GM19467 (cell line): Measurements from ENCODE around the gene MBOAT7.
"Not testable (repeated sequence)": the region's sequence is repeated elsewhere in the genome, so short reads cannot be mapped to it uniquely, and the experiment has no call there.

Source experiments
- ATAC-seq: cut with Tn5 transposase; IDR thresholded peaks from one replicate; pipeline ENCODE4 v1.9.1; 2021; ENCODE audit warnings: mild to moderate bottlenecking, moderate library complexity; ENCODE audit not compliant: unreplicated experiment

Gene MBOAT7

DNA sequence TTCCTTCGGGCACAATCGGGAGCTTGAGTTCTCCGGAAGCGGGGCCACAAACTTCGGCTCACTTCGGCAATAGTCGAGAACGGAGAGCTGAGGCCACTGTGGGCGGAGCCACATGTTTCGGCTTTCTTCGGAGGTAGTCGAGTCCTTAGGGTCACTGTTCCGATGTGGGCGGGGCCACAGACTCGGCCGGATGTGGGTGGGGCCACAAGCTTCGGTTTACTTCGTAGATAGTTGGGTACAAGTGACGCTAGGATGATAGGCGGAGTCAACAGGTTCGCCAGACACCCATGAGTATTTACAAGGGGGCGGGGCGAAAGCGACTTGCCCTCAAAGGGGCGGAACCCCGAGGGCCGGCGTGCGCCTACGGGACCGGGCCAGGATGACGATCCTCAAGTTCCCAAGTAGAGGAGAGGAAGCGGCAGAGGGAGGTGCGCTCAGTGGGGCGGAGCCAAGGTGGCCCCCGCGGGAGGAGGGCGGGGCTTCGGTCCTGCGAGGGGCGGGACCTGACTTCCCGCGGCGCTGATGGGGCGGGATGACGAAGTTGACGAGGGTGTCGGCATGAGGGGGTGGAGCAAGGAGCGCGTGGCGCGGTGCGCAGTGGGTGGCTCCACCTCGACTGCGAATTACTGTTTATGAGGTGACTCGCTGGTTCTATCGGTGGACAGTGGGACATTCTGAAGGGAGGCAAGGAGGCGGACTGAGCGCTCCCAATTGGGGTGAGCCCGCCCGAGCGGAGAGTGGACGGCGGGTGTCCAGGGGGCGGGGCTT lies 539 bp upstream of the MBOAT7 start:
- ATAC-seq = peak; percentile 43

DNA sequence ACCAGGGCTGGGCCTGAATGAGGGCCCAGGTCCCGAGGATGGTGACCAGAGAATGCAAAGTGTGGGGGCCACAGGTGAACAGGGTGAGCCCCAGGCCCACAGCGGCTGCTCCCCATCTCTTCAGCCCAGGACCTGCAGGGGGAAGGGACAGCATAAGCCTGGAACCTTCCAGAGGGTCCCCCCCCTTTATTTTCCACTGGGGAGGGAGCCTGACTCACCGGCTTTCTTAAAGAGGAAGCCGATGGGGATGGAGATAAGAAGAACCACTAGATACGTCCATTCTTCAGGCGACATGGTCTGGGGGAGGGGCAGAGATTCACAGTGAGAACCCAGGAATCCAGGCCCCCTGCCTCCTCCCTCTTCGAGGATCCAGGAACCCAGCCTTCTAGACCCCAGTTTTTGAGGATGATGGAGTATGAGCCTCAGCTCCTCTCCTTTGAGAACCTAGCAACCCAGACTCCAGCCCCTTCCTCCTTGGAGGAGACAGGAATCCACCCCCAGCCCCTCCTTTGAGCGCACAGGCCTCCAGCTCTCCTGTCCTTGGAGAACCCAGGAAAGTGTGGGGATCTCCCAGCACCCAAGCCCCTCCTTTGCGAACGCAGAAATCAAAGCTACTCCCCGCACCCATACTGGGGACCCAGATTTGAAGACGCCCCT lies 1.0 kb downstream of the MBOAT7 start:
- ATAC-seq = no peak

DNA sequence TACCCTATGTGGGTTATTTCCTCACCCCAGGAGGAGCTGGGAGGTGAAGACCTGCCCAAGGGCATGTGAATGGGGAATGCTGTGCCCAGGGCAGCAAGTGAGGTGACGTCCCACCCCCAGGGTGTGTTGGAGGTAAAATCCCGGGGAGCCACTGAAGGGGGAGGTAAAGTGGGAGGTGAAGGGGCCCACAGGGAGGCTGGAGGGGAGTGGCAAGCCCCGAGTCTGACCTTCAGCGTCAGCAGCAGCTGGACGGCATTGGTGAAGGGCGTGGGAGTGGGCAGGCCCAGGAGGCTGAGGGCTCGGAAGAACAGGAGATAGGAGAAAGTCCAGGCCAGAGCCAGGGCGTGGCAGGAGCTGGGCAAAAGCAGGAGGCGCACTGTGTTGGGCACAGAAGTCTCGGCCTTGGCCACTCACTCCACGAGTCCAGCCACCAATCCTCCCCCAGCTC lies 2.4 kb downstream of the MBOAT7 start:
- ATAC-seq = no peak

DNA sequence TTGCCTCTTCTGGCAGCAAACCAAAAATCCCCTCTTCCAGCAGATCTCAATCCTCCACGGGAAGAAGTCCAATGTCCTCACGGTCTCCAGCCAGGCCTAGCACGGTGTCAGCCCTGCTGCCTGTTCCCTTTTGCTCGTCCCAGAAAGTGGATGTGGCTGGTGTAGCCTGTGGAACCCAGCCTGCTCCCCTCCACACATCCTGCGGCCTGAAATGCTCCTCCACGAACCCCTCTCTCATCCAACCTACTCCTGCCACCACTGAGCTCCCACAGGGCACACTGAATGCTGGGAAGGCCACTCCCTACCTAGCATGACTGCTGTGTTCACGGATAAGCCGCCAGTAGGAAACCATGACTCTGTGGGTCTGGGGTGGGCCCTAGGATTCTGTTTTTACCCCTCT lies 3.0 kb downstream of the MBOAT7 start:
- ATAC-seq = no peak

DNA sequence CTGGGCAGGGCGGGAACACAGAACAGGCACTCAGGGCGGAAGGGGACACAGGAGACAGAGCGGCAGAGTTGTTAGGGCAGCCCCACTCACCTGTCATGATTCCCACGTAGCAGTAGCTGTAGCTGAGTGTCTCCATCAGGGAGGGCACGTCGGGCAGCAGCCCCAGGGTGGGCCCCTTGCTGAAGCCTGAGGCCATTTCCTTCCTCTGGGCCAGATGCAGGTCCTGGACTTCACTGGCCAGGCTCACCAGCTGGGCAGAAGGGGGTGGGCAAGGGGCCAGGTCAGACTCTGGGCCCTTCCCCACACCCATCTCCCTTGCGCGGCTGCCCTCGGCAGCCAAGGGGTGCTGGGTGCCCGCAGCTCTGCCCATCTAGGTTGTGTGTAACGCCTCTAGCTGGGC lies 5.9 kb downstream of the MBOAT7 start:
- ATAC-seq = no peak

DNA sequence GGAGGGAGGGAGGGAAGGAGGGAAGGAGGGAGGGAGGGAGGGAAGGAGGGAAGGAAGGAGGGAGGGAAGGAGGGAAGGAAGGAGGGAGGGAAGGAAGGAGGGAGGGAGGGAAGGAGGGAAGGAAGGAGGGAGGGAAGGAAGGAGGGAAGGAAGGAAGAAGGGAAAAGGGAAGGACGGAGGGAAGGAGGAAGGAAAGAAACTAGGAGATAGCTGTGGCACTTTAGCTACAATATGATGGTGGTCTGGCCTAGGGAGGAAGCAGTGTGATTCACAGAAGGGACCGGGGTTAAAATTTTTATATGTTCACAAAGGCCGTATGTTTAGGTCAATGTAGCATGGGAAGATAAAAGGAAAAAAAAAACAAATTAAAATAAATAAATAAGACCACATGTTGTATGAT lies 7.5 kb downstream of the MBOAT7 start:
- ATAC-seq = not testable (repeated sequence)

DNA sequence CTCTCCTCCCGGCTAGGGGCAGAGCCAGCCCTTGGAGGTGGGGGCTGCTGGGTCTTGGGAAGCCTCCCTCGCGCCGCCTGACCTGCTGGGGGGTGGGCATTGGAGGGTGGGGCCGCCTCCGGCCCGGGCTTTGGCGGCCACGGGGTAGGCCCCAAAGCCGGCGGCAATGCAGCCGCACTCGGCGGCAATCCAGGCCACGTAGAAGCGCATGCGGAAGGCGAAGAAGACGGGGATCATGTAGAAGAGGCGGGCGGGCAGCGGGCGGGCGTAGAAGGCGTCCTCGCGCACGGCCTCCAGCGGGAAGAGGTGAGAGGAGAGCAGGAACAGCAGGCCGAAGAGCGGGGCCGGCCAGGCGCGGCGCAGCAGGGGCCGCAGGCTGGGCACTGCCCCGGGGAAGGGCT lies 8.7 kb downstream of the MBOAT7 start:
- no peak for ATAC-seq

DNA sequence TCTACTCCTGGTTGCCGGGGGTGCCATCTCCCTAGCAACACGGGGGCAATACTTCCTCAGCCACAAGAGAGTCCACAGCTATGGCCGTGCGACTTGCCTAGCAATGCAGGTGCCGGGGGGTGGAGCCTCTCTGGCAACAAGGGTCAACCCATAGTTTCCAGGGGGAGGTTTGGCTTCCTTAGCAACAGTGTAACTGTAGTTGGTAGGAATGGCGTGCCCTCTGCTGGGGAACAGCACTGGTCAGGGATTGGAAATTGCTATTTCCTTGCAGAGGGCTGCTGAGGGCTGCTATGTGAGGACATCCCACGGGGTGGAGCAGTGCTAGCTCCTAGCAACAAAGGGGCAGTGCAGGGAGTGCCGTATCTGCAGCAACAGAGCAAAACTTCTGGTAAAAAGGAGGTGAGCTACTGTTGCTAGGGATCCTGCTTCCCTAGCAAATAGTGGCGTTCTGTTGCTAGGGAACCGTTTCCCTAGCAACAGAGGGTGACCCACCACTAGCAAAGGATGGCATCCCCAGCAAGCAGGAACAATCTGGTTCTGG lies 9.4 kb downstream of the MBOAT7 start:
- ATAC-seq = no peak

DNA sequence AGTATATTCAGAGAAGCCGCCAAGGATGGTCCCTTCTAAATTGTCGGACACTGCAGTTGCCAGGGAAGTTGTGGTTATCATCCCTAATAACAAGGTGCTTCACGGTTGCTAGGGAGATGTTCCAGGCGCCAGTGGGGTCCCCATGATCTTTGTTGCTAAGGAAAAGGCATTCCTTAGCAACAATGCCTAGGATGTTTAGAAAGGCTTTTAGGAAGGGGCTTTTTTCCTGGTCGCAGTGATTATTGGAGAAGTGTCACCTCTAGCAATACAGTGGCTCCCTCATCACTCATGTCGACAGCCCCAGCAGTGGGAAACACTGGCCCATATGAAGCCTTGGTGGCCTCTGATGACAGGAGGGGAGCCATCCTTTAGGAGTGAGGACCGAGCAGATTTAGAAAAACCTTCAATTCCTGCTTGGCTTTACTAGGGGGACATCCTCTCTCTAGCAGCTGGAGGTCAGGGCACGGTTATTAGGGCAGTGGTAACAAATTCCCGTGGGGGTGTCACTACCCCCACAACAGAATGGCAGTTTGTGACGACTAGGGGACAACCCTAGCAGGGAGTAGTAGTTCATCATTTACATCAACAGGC lies 10.0 kb downstream of the MBOAT7 start:
- ATAC-seq = no peak

DNA sequence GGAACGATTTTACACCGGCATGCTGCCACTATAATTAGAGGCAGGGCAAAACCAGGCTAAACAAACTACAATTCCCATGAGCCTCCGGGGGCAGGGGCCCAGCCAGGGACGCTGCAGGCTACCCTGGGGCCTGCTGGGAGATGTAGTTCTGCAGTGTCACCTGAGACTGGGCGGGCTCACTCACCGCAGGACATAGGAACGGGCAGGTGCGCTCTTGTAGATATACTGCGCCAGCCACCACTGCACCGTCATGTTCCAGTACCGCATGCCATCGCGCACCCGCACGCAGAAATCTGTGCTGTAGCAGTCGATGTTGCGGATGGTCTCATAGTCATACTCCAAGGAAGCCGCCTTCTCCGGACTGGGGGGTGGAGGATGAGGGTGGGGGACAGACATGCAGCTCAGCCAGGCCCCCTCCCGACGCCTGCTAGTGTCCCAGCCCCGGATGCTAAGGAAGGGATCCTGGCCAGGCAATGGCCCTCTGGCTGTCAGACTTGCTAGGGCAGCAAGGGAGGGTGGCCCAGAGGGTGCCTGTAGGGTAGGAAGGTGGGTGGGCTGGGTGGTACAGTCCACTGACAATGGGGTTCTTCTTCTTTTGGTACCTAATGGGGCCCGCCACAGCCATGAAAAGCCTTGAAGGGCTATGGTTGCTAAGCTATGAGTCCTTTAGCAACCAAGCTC lies 10.7 kb downstream of the MBOAT7 start:
- ATAC-seq = no peak

DNA sequence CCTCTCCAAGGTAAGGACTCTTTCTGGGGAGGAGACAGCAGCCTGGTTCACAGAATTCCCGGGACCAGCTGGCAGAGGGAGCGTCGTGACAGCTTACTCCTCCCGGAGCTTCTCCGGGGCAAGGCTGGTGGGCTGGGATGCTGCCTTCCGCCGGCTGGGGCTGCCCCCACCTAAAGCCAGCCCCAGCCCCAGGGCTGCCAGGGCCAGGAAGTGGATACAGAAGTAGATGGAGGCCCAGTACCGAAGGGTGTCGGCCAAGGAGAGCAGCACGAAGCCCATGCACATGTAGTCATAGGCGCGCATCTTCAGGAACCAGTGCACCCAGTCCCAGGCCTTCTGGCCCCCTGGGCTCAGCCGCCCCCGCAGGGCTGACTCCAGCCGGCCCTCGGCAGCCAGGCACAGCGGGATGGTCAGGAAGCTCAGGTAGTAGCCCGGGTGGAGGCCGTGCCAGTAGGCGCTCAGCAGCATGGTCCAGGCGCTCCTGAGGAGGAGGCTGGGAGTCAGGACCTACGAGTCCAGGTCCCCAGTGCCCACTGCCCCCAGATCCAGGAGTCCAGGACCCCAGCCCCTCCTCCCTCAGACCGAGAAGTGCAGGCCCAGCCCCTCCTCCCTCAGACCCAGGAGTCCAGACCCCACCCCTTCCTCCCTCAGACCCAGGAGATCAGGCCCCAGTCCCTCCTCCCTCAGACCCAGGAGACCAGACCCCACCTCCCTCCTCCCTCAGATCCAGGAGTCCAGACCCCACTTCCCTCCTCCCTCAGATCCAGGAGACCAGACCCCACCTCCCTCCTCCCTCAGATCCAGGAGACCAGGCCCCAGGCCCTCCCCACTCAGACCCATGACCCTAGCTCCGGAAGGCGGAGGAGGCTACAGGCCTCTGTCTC lies 15.2 kb downstream of the MBOAT7 start:
- ATAC-seq = no peak

DNA sequence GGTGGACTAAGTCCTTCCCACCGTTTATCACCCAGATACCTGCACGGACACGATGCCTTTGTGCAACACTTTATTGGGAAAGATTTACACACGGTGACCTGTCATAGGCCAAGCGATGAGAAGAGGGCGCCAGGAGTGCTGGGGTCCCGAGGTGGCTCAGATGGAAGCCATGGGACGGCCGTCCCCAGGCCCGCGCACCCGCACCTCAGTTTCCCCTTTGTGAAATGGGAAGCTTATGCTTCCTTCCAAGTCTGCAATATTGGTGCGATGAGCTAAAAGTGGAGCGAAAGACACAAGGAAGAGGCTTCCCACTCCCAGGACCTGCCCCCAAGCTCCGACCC lies 16.1 kb downstream of the MBOAT7 start:
- ATAC-seq = no peak

DNA sequence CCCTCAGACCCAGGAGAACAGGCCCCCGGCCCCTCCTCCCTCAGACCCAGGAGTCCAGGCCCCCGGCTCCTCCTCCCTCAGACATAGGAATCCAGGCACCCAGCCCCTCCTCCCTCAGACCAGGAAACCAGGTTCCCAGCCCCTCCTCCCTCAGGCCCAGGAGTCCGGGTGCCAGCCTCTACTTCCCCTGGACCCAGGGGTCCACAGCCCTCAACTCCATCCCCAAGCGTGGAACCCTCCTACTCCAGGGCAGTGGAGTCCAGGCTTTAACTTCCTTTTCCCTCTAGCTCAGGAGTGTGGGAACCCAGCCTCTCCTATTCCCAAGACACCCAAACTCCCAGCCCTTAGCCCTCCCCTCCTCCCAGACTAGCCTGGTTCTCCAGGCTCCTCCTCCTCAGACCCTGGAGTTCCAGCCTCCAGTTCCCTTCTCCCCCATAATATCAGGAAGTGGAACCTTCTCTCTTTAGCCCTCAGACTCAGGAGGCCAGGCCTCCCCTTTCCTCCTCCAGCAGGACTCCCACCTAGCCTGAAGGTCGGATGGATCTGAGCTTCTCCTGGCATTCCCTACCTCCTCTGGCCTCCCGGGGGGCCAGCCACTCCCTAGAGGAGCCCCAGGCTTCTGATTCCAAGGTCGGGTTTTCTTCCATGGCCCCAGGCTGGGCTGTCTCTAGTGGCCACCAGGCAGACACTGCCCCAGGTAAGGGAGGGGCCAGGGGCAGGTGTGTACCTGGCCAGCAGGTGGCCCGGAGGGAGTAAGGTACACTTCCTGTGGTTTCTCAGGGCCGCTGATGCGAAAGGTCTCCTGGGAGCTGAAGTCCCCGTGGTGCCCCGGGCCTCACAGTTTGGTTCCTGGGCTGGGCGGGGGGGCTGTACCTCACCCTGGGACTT lies 16.7 kb downstream of the MBOAT7 start, which contains the start of gene TMC4:
TMC4 (minus strand) TSS at position 690 of the 888 bp plus-strand sequence; CDS start at position 647, 43 bp downstream.
- ATAC-seq = no peak

DNA sequence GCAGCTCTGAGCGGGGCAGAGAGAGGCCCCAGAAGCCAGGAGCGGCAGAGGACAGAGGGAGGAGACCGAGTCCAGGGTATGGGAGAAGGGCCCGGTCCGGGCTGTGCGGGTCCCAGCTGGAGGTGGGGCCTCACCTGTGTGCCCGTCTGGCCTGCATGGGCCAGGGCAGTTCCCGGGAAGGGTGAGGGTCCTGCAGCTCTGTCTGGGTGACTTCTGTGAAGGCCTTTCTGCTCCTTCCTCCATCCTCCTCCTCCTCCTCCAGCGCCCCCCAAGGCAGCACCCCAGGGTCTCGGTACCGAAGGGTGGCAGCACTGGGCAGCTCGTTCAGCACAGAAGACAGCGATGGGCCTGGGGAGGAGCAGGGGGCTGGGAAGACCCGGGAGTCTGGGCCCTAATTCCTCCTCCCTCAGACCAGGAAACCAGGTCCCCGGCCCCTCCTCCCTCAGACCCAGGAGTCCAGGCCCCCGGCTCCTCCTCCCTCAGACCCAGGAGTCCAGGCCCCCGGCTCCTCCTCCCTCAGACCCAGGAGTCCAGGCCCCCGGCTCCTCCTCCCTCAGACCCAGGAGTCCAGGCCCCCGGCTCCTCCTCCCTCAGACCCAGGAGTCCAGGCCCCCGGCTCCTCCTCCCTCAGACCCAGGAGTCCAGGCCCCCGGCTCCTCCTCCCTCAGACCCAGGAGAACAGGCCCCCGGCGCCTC lies 17.5 kb downstream of the MBOAT7 start:
- ATAC-seq = not testable (repeated sequence)

DNA sequence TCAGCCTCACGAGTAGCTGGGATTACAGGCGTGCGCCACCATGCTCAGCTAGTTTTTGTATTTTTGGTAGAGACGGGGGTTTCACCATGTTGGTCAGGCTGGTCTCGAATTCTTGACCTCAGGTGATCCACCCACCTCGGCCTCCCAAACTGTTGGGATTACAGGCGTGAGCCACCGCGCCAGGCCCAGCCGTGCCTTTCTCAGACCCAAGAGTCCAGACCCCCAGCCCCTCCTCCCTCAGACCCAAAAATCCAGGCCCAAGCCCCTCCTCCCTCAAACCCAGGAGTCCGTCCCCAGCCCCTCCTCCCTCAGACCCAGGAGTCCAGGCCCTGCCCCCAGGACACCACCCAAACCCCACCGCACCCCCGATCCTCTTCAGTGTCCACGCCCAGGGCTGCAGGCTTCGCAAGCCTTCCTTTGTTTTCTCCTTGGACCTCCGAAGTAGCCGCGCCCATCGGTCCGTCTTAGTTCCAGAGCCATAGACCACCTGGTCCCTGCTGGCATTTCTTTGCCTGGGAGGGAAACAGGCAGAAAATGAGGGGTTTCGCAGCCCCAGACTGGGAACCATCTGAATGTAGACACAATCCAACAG lies 20.1 kb downstream of the MBOAT7 start:
- ATAC-seq = no peak

DNA sequence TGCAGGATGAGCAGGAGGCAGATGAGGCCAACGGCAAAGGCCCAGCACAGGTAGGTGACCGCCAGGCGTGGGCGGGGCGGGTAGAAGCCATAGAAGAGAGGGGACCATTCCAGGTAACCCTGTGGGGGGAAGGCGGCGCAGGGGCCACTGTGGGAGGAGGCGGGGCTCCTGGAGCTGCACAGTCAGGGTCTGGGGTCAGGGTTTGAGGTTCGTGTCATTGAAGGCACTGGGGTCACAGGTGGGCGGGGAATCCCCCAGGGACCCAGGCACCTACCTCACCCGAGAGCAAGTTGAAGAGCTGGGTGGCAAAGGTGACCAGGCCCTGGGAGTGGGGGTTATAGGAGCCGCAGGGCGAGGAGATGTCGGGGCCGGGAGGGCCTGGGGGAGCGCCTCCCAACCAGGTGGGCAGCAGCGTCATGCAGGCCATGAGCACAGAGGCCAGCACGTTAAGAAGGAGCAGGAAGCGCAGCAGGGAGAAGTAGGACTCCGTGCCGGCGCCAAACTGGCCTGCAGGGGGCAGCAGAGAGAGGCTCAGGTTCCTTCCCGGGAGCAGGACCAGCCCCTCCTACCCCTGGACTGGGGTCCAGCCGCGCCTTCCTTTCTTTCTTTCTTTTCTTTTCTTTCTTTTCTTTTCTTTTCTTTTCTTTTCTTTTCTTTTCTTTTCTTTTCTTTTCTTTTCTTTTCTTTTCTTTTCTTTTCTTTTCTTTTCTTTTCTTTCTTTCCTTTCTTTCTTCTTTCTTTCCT lies 21.0 kb downstream of the MBOAT7 start:
- no peak for ATAC-seq

DNA sequence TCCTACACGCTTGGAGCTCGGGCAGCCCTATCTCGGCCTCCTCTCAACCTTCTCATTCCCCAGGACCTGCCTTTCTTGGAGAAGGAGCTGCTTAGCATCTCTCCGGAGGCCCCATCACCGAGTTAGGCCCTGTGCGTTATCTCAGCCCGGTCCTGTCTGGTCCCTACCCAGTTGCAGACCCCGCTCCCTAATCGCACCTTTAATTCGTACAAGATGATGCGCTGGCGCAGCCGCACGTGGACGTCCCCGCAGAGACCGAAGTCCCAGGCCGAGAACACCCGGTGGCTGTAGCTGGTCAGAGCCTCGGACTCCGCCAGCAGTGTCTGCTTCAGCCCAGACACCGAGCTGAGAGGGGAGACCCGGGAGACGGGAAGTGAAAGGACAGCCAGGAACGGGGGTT lies 24.2 kb downstream of the MBOAT7 start:
- no peak for ATAC-seq
